ENCODE data around the gene ZDHHC8.

- TF ChIP-seq POLR2AphosphoS5 (IDR thresholded peaks at IDR 0.05; ENCODE audit: borderline replicate concordance, low read depth, low read length) = no peak
- no peak for TF ChIP-seq EZH2 (IDR thresholded peaks at IDR 0.05)
- no peak for TF ChIP-seq FOXP2 (optimal IDR thresholded peaks at IDR 0.05; ENCODE audit: control extremely low read depth, extremely low read length, insufficient read depth)
These were observed 60.8 kb downstream of the ZDHHC8 start for GRCh38 chr22:20192293-20192971.

Data from SK-N-MC (cell line).